ENCODE results near the gene PLAC1.

Gene PLAC1

GRCh38 chrX:134537179-134537955 is 120.9 kb downstream of the PLAC1 start:
- no peak for DNase-seq

- DNase-seq: no peak
Measured at GRCh38 chrX:134533952-134534351, 124.3 kb downstream of the PLAC1 start.

- no peak for DNase-seq
Measured at GRCh38 chrX:134533352-134533751, 124.9 kb downstream of the PLAC1 start.

- no peak for DNase-seq
Measured at GRCh38 chrX:134530845-134531244, 127.4 kb downstream of the PLAC1 start.

GRCh38 chrX:134529481-134529880 is 128.8 kb downstream of the PLAC1 start:
- no peak for DNase-seq

GRCh38 chrX:134528960-134529359 is 129.3 kb downstream of the PLAC1 start:
- DNase-seq: no peak

GRCh38 chrX:134526399-134526798 is 131.9 kb downstream of the PLAC1 start:
- no peak for DNase-seq

GRCh38 chrX:134525086-134525792 is 133.0 kb downstream of the PLAC1 start:
- no peak for DNase-seq

- no peak for DNase-seq
Measured at GRCh38 chrX:134524181-134524580, 134.1 kb downstream of the PLAC1 start.

- peak; percentile 73 for DNase-seq
Measured at GRCh38 chrX:134520860-134521390, 137.3 kb downstream of the PLAC1 start.

Data from NCI-H2227 treated with DMSO at 0.1 percent for 48 hours (cell line).